Astrocyte (in vitro differentiated cells and primary cell): ENCODE results near the gene TTC23. TPM values are rescaled to one million over a fixed set of nuclear protein-coding genes. Genes with fewer than 3 reads are reported as not detected.

Source experiments
- DNase-seq: peaks from one replicate; pipeline ENCODE4 v3.0.0-alpha.2; 2010; ENCODE audit warnings: low read depth
- FAIRE-seq: peaks from 2 replicates; lab custom pipeline; 2011; peaks lifted over from hg19 to GRCh38; lab: Jason Lieb, UNC
- H2AFZ ChIP-seq: 2 replicates; pipeline ENCODE4 v1.6.0; 2012; ENCODE audit warnings: low read depth, low read length, inconsistent platforms
- H3K27ac ChIP-seq: 2 replicates; pipeline ENCODE4 v1.5.1; 2011; ENCODE audit warnings: low read depth, low read length, inconsistent platforms
- H3K27me3 ChIP-seq: 2 replicates; pipeline ENCODE4 v1.6.0; 2011; ENCODE audit warnings: low read length, inconsistent platforms; ENCODE audit not compliant: insufficient read depth
- H3K36me3 ChIP-seq: 2 replicates; pipeline ENCODE4 v1.5.1; 2011; ENCODE audit warnings: low read length, inconsistent platforms; ENCODE audit not compliant: insufficient read depth
- H3K4me1 ChIP-seq: 2 replicates; pipeline ENCODE4 v1.5.1; 2011; ENCODE audit warnings: low read length, inconsistent platforms; ENCODE audit not compliant: insufficient read depth
- H3K4me2 ChIP-seq: 2 replicates; pipeline ENCODE4 v1.6.0; 2012; ENCODE audit warnings: low read length, inconsistent platforms
- H3K4me3 ChIP-seq: 2 replicates; pipeline ENCODE4 v1.5.1; 2011; ENCODE audit warnings: low read depth, mild to moderate bottlenecking, low read length, inconsistent platforms; ENCODE audit not compliant: insufficient read depth
- H3K79me2 ChIP-seq: 2 replicates; pipeline ENCODE4 v1.6.0; 2012; ENCODE audit warnings: mild to moderate bottlenecking, low read length, inconsistent platforms; ENCODE audit not compliant: insufficient read depth
- H3K9ac ChIP-seq: 2 replicates; pipeline ENCODE4 v1.6.0; 2012; ENCODE audit warnings: mild to moderate bottlenecking, low read length, inconsistent platforms
- H3K9me3 ChIP-seq: 2 replicates; pipeline ENCODE4 v1.5.1; 2012; ENCODE audit warnings: low read depth, mild to moderate bottlenecking, low read length, inconsistent platforms; ENCODE audit not compliant: insufficient read depth
- H4K20me1 ChIP-seq: 2 replicates; pipeline ENCODE4 v1.6.0; 2012; ENCODE audit warnings: low read length, inconsistent platforms; ENCODE audit not compliant: insufficient read depth
- H3K27ac Mint-ChIP-seq: one replicate; pipeline ENCODE4 v1.8.0; 2021; ENCODE audit warnings: mild to moderate bottlenecking, mixed read lengths; ENCODE audit not compliant: unreplicated experiment
- H3K27me3 Mint-ChIP-seq: one replicate; pipeline ENCODE4 v1.8.0; 2021; ENCODE audit warnings: low read depth, mixed read lengths; ENCODE audit not compliant: unreplicated experiment
- H3K36me3 Mint-ChIP-seq: one replicate; pipeline ENCODE4 v1.8.0; 2021; ENCODE audit warnings: low read depth, mixed read lengths; ENCODE audit not compliant: unreplicated experiment
- H3K4me1 Mint-ChIP-seq: one replicate; pipeline ENCODE4 v1.8.0; 2021; ENCODE audit warnings: low read depth, mixed read lengths; ENCODE audit not compliant: unreplicated experiment
- H3K4me3 Mint-ChIP-seq: one replicate; pipeline ENCODE4 v1.8.0; 2021; ENCODE audit warnings: mild to moderate bottlenecking, moderate library complexity, mixed read lengths; ENCODE audit not compliant: unreplicated experiment
- H3K9me3 Mint-ChIP-seq: one replicate; pipeline ENCODE4 v1.8.0; 2021; ENCODE audit warnings: mild to moderate bottlenecking, mixed read lengths; ENCODE audit not compliant: unreplicated experiment
- EZH2 ChIP-seq: IDR thresholded peaks from 2 replicates; pipeline ENCODE4 v1.6.1; 2012; ENCODE audit warnings: mild to moderate bottlenecking, low read length, inconsistent platforms; ENCODE audit not compliant: insufficient read depth
- total RNA-seq: library from RNA; stranded (reverse); gene quantifications from 2 replicates; pipeline ENCODE4 v1.2.1, GENCODE V29; 2021
- TF ChIP-seq, protein P1 (sequence below): IDR thresholded peaks from 2 replicates; pipeline ENCODE4 v1.5.1; 2011; ENCODE audit warnings: low read depth, mild to moderate bottlenecking, inconsistent platforms, low read length, moderate library complexity; ENCODE audit not compliant: insufficient read depth

Gene TTC23
- total RNA-seq, 1 donor from 2014 or later = 20.2 TPM

DNA sequence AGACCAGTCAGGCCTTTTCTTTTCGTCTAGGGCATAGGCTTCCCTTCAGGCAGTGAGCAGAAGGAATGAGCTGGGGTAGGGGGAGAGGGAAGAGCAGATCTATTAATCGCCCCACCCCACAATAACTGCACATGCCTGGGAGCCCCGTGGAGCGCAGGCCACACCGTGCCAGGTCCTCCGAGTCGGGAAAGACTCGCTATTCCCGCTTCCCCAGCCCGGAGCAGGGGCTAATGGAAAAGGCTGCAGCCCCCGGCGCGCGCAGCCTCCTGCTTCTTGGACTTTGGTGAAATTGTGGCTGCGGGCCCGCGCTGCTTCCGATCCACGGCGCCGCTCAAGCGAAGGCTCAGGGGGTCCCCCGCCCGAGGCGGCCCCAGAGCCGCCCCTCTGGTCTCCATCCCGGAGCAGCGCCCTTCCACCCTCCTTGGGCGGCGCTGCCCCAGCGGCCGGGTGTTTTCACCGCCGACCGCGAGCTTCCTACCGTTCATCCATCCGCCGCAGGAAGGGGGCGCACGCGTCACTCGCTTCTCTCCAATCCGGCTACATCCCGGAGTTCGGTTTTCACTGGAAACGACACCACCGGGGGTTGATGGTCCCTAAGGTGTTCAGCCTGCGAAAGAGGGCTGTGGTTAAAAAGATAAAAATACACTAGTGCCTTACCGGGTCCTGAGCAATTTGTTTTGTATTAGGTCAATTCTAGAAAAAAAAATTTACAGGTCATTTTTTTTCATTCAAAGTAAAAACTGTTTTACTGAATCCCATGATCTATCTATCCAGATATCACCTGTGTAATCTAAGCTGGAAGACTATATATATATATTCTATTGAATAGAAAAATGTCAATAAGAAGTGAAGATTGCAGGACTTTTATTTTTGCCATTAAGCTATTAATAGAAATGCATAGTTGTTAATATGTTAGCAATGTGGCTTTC, 148.9 kb downstream of the TTC23 start:
- Histone ChIP-seq H3K4me3 (peak overlapping the region; percentile 56), H3K9ac (peak overlapping the region; percentile 29), H3K79me2 (no peaks in the 10 kb centered on the region), H4K20me1 (no peaks in the 10 kb centered on the region), H3K4me2 (peak overlapping the region; percentile 87), H3K27ac (no peak overlapping the region), H3K36me3 (no peaks in the 10 kb centered on the region), H3K9me3 (peaks cover 2% of the 10 kb centered on the region), H3K27me3 (peaks cover 7% of the 10 kb centered on the region), H3K4me1 (no peaks in the 10 kb centered on the region), H2AFZ (peak overlapping the region; percentile 90)
- Mint-ChIP-seq H3K36me3 (peaks cover 1% of the 10 kb centered on the region), H3K9me3 (no peaks in the 10 kb centered on the region), H3K27me3 (peaks cover 54% of the 10 kb centered on the region), H3K27ac (no peak overlapping the region), H3K4me1 (no peaks in the 10 kb centered on the region), H3K4me3 (peak overlapping the region; percentile 60)
- peak; percentile 35 for DNase-seq
- no peak for TF ChIP-seq EZH2
- TF ChIP-seq, protein P1, sequence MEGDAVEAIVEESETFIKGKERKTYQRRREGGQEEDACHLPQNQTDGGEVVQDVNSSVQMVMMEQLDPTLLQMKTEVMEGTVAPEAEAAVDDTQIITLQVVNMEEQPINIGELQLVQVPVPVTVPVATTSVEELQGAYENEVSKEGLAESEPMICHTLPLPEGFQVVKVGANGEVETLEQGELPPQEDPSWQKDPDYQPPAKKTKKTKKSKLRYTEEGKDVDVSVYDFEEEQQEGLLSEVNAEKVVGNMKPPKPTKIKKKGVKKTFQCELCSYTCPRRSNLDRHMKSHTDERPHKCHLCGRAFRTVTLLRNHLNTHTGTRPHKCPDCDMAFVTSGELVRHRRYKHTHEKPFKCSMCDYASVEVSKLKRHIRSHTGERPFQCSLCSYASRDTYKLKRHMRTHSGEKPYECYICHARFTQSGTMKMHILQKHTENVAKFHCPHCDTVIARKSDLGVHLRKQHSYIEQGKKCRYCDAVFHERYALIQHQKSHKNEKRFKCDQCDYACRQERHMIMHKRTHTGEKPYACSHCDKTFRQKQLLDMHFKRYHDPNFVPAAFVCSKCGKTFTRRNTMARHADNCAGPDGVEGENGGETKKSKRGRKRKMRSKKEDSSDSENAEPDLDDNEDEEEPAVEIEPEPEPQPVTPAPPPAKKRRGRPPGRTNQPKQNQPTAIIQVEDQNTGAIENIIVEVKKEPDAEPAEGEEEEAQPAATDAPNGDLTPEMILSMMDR = peak; percentile 67
- no peak for FAIRE-seq

- Mint-ChIP-seq H3K36me3 (peaks cover 1% of the 10 kb centered on the region), H3K27me3 (peaks cover 56% of the 10 kb centered on the region), H3K4me1 (no peaks in the 10 kb centered on the region), H3K9me3 (no peaks in the 10 kb centered on the region), H3K27ac (no peak overlapping the region), H3K4me3 (no peak overlapping the region)
- Histone ChIP-seq H3K4me2 (no peak overlapping the region), H3K4me1 (no peaks in the 10 kb centered on the region), H3K79me2 (no peaks in the 10 kb centered on the region), H2AFZ (no peak overlapping the region), H3K27me3 (peaks cover 7% of the 10 kb centered on the region), H3K36me3 (no peaks in the 10 kb centered on the region), H4K20me1 (no peaks in the 10 kb centered on the region), H3K9me3 (peaks cover 2% of the 10 kb centered on the region), H3K9ac (no peak overlapping the region), H3K4me3 (no peak overlapping the region), H3K27ac (no peak overlapping the region)
- TF ChIP-seq EZH2 = no peak
- TF ChIP-seq, protein P1 = no peak
- DNase-seq (no peak), FAIRE-seq (no peak)
Observed at GRCh38 chr15:99099661-99100060, 149.7 kb downstream of the TTC23 start.

GRCh38 chr15:99098991-99099390, 150.4 kb downstream of the TTC23 start:
- TF ChIP-seq, protein P1 = no peak
- TF ChIP-seq EZH2 = no peak
- no peak for DNase-seq
- no peaks in the 10 kb centered on the region for H4K20me1 ChIP-seq
- no peak overlapping the region for H3K4me3 ChIP-seq
- Mint-ChIP-seq H3K27me3 (peaks cover 59% of the 10 kb centered on the region), H3K36me3 (peaks cover 1% of the 10 kb centered on the region), H3K27ac (no peak overlapping the region), H3K9me3 (no peaks in the 10 kb centered on the region), H3K4me1 (no peaks in the 10 kb centered on the region), H3K4me3 (no peak overlapping the region)
- H3K4me1 ChIP-seq = no peaks in the 10 kb centered on the region
- H3K36me3 ChIP-seq = no peaks in the 10 kb centered on the region
- H3K9me3 ChIP-seq = peaks cover 2% of the 10 kb centered on the region
- no peak overlapping the region for H3K4me2 ChIP-seq
- H3K27me3 ChIP-seq = peaks cover 7% of the 10 kb centered on the region
- no peak overlapping the region for H3K9ac ChIP-seq
- H3K79me2 ChIP-seq = no peaks in the 10 kb centered on the region
- no peak overlapping the region for H3K27ac ChIP-seq
- H2AFZ ChIP-seq = no peak overlapping the region
- FAIRE-seq = no peak
